Hepatic stellate cell (primary cell): ENCODE results near the gene NRP1.
"Not testable (repeated sequence)": the region's sequence is repeated elsewhere in the genome, so short reads cannot be mapped to it uniquely, and the experiment has no call there.

Experiments used
- DNase-seq: peaks from one replicate; pipeline ENCODE4 v3.0.0; 2011; ENCODE audit warnings: low spot score

Gene NRP1

GRCh38 chr10:33334153-33334804 is at the start of gene NRP1:
TSS of gene NRP1 (minus strand) at chr10:33334667. CDS start at chr10:33334382, 285 bp downstream.
- DNase-seq, result no peak

GRCh38 chr10:33384201-33384600 is 49.7 kb upstream of the NRP1 start:
- DNase-seq, result not testable (repeated sequence)

GRCh38 chr10:33382921-33383713 is 48.6 kb upstream of the NRP1 start:
- no peak for DNase-seq

- DNase-seq, result no peak
Measured at GRCh38 chr10:33382216-33382600, 47.7 kb upstream of the NRP1 start.

- peak; percentile 21 for DNase-seq
Measured at GRCh38 chr10:33381451-33382215, 47.2 kb upstream of the NRP1 start.

GRCh38 chr10:33377658-33378025 is 43.2 kb upstream of the NRP1 start:
- DNase-seq, result no peak

GRCh38 chr10:33376976-33377657 is 42.6 kb upstream of the NRP1 start:
- peak; percentile 28 for DNase-seq

GRCh38 chr10:33376476-33376875 is 42.0 kb upstream of the NRP1 start:
- no peak for DNase-seq

- DNase-seq, result no peak
Measured at GRCh38 chr10:33373263-33373662, 38.8 kb upstream of the NRP1 start.

- DNase-seq, result no peak
Measured at GRCh38 chr10:33371234-33371633, 36.8 kb upstream of the NRP1 start.

GRCh38 chr10:33370434-33370930 is 36.0 kb upstream of the NRP1 start:
- DNase-seq, result no peak

- no peak for DNase-seq
Measured at GRCh38 chr10:33368086-33368485, 33.6 kb upstream of the NRP1 start.

GRCh38 chr10:33365871-33366411 is 31.5 kb upstream of the NRP1 start:
- DNase-seq, result peak; percentile 47

- DNase-seq, result no peak
Measured at GRCh38 chr10:33365301-33365700, 30.8 kb upstream of the NRP1 start.

- DNase-seq, result no peak
Measured at GRCh38 chr10:33363106-33363505, 28.6 kb upstream of the NRP1 start.

GRCh38 chr10:33358016-33358415 is 23.5 kb upstream of the NRP1 start:
- DNase-seq, result no peak

GRCh38 chr10:33355274-33355673 is 20.8 kb upstream of the NRP1 start:
- no peak for DNase-seq

GRCh38 chr10:33353853-33354252 is 19.4 kb upstream of the NRP1 start:
- DNase-seq, result no peak

- DNase-seq, result no peak
Measured at GRCh38 chr10:33353334-33353733, 18.9 kb upstream of the NRP1 start.

GRCh38 chr10:33352615-33353014 is 18.1 kb upstream of the NRP1 start:
- DNase-seq, result no peak

GRCh38 chr10:33352175-33352574 is 17.7 kb upstream of the NRP1 start:
- no peak for DNase-seq

- DNase-seq, result no peak
Measured at GRCh38 chr10:33350041-33350440, 15.6 kb upstream of the NRP1 start.
